ENCODE measurements around the gene HDAC4. TPM values are rescaled to one million over a fixed set of nuclear protein-coding genes. Genes with fewer than 3 reads are reported as not detected.
A peak's percentile ranks its signal among the peaks of the same experiment; 100 is the strongest.

HDAC4 gene
- total RNA-seq, 1 donor = 20.3 TPM

DNA sequence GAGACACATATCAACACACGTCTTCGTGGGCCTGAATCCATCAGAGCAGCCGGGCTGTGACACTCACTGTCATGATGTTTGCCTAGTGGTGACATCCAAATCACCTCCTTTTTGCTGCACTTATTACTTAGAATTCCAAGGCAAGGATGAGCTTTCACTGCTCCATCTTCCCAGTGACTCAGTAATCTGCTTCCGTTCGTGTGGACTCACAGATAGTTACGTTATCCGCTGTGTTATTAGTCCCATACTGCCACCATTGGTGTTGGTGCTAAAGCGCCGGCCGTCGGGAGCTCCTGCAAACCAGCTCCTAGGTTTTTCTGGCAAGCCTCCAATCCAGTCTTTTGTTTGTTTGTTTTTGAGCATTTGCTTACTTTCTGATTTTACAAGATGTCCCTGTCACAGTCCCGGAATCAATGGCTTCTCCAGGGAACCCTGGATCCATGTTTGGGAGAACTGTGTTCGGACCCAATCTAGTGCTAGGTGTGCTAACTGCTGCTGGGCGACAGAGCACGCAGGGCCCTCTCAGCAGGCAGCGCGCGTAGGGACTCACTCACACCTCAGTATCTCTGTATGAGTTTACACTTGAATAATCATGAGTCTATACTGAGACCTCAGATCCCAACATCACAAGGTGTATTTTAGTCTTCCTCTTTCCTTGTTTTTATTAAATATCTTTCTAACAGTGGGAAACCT, 42.6 kb downstream of the HDAC4 start:
- H3K4me3 ChIP-seq (ENCODE audit: low read depth, low read length) = no peak overlapping the region
- TF ChIP-seq, protein P1, sequence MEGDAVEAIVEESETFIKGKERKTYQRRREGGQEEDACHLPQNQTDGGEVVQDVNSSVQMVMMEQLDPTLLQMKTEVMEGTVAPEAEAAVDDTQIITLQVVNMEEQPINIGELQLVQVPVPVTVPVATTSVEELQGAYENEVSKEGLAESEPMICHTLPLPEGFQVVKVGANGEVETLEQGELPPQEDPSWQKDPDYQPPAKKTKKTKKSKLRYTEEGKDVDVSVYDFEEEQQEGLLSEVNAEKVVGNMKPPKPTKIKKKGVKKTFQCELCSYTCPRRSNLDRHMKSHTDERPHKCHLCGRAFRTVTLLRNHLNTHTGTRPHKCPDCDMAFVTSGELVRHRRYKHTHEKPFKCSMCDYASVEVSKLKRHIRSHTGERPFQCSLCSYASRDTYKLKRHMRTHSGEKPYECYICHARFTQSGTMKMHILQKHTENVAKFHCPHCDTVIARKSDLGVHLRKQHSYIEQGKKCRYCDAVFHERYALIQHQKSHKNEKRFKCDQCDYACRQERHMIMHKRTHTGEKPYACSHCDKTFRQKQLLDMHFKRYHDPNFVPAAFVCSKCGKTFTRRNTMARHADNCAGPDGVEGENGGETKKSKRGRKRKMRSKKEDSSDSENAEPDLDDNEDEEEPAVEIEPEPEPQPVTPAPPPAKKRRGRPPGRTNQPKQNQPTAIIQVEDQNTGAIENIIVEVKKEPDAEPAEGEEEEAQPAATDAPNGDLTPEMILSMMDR (IDR thresholded peaks at IDR 0.05; ENCODE audit: insufficient read depth, low read depth, low read length) = no peak
- peak; percentile 36 for DNase-seq (ENCODE audit: low read depth)

DNA sequence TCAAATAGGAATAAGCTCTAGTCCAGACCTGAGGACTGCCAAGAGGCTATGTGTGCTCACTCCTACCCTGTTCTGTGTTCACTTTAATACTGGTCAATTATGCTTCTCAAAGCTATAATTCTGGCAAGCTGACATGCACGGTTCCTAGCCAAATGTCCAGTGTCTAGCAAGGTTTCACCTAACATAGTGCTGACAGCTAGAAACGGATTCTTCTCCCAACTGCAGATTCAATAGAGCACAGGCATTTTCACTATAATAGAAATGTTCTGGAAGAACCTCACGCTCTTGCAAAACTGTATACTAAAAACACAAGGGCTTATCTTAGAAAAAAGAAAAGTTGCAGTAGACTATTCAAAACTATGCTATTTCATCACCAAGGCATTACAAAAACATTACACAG, 45.1 kb downstream of the HDAC4 start:
- TF ChIP-seq, protein P1 (IDR thresholded peaks at IDR 0.05; ENCODE audit: insufficient read depth, low read depth, low read length) = no peak
- no peak overlapping the region for H3K4me3 ChIP-seq (ENCODE audit: low read depth, low read length)
- DNase-seq (ENCODE audit: low read depth) = peak; percentile 75

DNA sequence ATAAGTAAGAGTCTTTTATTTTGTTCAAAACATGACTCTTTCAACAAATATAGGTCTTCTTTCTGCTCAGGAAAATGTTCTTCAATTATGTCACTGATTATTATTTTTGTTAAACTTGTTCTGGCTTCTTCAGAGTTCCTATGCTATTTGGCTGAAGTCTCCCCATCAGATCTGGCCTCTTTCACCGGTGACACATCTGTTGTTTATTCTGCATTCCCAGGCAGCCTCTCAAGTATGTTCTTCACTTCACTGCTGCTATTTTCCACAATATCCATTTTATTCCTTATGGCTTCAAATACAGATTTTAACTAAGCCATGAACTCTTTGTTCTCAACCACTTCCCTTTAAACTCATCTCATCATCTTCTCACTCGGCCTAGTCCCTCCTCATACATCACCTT, 45.7 kb downstream of the HDAC4 start:
- DNase-seq (ENCODE audit: low read depth) = peak; percentile 84

DNA sequence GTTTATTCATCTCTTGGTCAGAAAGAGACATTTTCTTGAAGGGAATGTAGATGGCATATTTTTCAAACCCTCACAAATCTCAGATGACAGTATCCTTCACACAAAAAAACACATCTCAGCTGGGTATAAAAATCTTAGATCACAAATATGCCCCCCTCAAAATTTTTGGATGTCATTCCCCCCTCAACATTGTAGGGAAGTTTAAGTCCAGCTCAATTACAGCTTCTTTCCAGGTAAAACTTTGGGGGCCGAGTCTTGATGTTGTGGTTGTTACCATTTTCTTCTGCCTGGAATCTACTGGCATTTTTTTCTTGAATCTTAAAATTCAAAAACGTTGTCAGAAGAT, 46.1 kb downstream of the HDAC4 start:
- H3K4me3 ChIP-seq (ENCODE audit: low read depth, low read length) = no peak overlapping the region
- TF ChIP-seq, protein P1 (IDR thresholded peaks at IDR 0.05; ENCODE audit: insufficient read depth, low read depth, low read length) = no peak
- no peak for DNase-seq (ENCODE audit: low read depth)

More for the DNA sequence above, 45.7 kb downstream of the HDAC4 start:
- H3K4me3 ChIP-seq (ENCODE audit: low read depth, low read length) = no peak overlapping the region
- TF ChIP-seq, protein P1 (IDR thresholded peaks at IDR 0.05; ENCODE audit: insufficient read depth, low read depth, low read length) = no peak

DNA sequence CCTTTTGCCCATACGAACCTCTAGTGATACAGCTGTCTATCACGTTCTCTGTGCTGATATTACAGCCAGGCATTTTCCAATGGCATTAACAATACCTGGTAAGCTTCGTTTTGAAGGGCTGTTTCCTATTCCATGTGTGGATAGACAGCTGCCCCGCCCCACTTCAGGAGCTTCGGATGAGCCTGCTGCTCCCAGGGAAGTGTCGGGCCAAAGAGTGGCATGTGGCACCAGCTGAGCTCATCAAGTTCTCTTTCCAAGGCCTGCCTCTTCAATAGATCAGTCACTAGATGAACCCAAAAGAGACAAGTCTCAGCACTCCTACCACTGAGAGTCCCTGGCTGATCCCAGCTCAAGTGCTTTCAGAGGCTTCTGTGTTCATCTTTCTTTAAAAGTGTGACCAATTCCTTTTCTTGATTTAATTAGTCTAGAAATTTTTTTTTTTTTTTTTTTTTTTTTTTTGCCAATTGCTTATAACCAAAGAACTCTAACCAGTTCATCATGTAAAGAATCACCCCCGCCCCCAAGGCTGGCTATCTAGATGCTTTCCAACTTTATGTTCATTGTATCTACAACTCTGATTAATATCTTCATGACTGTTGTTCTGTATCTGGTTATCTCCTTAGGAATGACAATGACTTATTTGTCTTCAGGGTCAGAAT, 46.6 kb downstream of the HDAC4 start:
- DNase-seq (ENCODE audit: low read depth) = no peak
- TF ChIP-seq, protein P1 (IDR thresholded peaks at IDR 0.05; ENCODE audit: insufficient read depth, low read depth, low read length) = no peak
- H3K4me3 ChIP-seq (ENCODE audit: low read depth, low read length) = no peak overlapping the region

DNA sequence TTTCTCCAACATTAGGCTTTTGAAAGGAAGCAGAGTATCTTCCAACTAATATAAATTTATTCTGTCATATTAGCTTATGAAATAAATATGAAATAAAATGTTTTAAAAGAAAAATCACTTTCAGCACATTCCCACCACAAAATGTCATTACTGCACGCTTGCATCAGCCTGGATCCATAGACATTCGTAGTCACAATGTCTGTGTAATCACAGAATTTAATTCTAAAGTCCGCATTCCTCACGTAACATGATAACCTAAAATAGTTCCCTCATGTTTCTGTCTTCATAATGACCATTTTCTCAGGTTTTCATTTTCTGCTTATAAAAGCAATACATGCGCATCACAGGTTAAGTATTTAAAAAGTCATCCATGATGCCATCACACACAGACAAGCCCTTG, 47.1 kb downstream of the HDAC4 start:
- TF ChIP-seq, protein P1 (IDR thresholded peaks at IDR 0.05; ENCODE audit: insufficient read depth, low read depth, low read length) = no peak
- no peak for DNase-seq (ENCODE audit: low read depth)
- H3K4me3 ChIP-seq (ENCODE audit: low read depth, low read length) = no peak overlapping the region

All from fibroblast of villous mesenchyme (primary cell).